ENCODE measurements around the gene RSAD2. TPM values are rescaled to one million over a fixed set of nuclear protein-coding genes. Genes with fewer than 3 reads are reported as not detected.

RSAD2 gene
- total RNA-seq, 4 donors from 2014 or later, result 1.8 to 7.0 (median 5.7) TPM

DNA sequence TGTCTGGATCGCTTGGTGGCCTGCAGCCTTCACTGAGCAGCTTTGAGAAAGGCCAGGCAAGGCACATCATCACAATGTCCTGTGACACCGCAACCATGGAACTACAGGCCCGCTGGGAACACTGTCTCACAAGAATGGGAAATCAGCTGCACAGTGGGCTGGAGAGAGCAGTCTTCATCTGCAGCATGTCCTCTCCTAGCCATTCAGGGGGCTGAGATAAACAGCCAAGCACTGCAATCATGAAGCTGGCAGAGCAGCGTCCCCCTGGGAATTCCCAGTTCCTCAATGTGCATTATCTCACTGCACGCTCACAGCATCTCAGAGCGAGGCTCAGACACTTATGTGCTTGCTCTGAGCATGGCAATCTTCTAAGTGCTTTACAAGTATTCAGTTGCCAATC, 13.8 kb upstream of the RSAD2 start:
- Histone ChIP-seq H3K27ac (no peak overlapping the region), H3K4me1 (peaks cover 0 to 32% (median 12%) of the 10 kb centered on the region in 3 donors), H3K9me3 (peaks cover 0 to 11% (median 0%) of the 10 kb centered on the region in 3 donors), H3K36me3 (peaks cover 0 to 36% of the 10 kb centered on the region in 2 donors), H3K4me3 (peak overlapping the region in 1 of 2 donors; percentile 86), H3K27me3 (no peaks in the 10 kb centered on the region)
- 63% methylated on average over 3 of the region's 6 CpGs; no CpG with 5 or more reads in 1 of the 2 donors for WGBS, 2 donors (ENCODE audit: low coverage in 1 of 2)
- TF ChIP-seq EP300 (IDR thresholded peaks at IDR 0.05) (no peak), POLR2AphosphoS5 (IDR thresholded peaks at IDR 0.05) (no peak), POLR2A (IDR thresholded peaks at IDR 0.05) (no peak)
- TF ChIP-seq, protein P1, sequence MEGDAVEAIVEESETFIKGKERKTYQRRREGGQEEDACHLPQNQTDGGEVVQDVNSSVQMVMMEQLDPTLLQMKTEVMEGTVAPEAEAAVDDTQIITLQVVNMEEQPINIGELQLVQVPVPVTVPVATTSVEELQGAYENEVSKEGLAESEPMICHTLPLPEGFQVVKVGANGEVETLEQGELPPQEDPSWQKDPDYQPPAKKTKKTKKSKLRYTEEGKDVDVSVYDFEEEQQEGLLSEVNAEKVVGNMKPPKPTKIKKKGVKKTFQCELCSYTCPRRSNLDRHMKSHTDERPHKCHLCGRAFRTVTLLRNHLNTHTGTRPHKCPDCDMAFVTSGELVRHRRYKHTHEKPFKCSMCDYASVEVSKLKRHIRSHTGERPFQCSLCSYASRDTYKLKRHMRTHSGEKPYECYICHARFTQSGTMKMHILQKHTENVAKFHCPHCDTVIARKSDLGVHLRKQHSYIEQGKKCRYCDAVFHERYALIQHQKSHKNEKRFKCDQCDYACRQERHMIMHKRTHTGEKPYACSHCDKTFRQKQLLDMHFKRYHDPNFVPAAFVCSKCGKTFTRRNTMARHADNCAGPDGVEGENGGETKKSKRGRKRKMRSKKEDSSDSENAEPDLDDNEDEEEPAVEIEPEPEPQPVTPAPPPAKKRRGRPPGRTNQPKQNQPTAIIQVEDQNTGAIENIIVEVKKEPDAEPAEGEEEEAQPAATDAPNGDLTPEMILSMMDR (IDR thresholded peaks at IDR 0.05), result no peak
- ATAC-seq, result no peak

DNA sequence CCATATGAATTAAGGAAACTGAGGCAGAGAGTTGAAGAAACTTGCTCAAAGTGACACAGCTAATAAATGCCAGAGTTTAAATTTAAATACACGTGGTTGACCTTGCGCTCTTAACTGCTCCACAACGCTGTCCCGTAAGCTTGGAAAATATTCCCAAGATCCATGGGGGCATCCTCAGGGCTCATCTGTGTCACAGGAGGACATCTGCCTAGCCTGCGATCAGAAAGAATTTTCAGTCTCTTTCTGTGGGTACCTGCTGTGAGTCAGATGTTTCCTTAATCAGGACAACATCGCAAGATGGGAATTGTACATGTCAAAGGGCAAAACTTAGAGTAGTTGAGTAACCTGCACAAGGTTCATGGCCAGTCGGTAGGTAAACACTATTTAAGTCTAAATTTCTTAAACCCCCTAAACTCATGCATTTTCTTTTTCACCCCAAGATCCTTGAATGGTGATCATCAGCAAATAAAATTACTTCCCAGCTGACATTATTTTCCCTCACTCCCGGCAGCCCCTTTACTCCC, 13.3 kb upstream of the RSAD2 start:
- TF ChIP-seq POLR2A (IDR thresholded peaks at IDR 0.05), result no peak
- TF ChIP-seq POLR2AphosphoS5 (IDR thresholded peaks at IDR 0.05), result no peak
- no peak for TF ChIP-seq EP300 (IDR thresholded peaks at IDR 0.05)
- no peak for ATAC-seq
- H3K4me1 ChIP-seq, result peaks cover 0 to 32% (median 12%) of the 10 kb centered on the region in 3 donors
- H3K36me3 ChIP-seq, result peaks cover 0 to 31% of the 10 kb centered on the region in 2 donors
- H3K27me3 ChIP-seq, result no peaks in the 10 kb centered on the region
- peaks cover 0 to 6% (median 0%) of the 10 kb centered on the region in 3 donors for H3K9me3 ChIP-seq
- 67 to 70% methylated on average over 5 to 8 of the region's 8 CpGs for WGBS, 2 donors (ENCODE audit: low coverage in 1 of 2)
- H3K4me3 ChIP-seq, result peak overlapping the region in 1 of 2 donors; percentile 86
- H3K27ac ChIP-seq, result peak overlapping the region in 3 of 4 donors; percentile 83 to 89 (median 87)

DNA sequence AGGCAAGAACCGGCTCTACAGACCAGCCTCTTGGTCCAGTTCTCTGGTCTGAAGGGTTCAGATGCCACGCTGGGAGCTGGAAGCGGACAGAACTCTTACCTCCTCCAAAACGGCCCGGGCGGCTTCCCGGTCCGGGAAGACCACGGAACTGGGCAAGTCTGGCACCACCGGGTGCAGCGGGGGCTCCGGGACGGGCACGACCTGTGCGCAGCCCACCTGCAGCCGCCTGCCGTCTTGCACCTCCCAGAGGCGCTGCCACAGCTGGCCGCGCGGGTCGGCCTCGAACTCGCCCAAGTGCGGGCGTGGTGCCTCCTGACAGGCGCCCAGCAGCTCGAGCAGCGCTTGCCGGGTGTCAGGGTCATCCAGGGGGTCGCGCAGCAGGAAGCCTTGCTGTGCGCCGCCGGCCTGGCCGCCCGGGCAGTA, 12.6 kb upstream of the RSAD2 start:
- no peak for ATAC-seq
- Histone ChIP-seq H3K9me3 (no peaks in the 10 kb centered on the region), H3K36me3 (peaks cover 0 to 25% of the 10 kb centered on the region in 2 donors), H3K4me1 (peaks cover 0 to 32% (median 12%) of the 10 kb centered on the region in 3 donors), H3K27me3 (no peaks in the 10 kb centered on the region), H3K27ac (peak overlapping the region in 3 of 4 donors; percentile 83 to 89 (median 87)), H3K4me3 (peak overlapping the region; percentile 70 to 86)
- no peak for TF ChIP-seq POLR2A (IDR thresholded peaks at IDR 0.05)
- TF ChIP-seq, protein P1 (IDR thresholded peaks at IDR 0.05), result no peak
- no peak for TF ChIP-seq EP300 (IDR thresholded peaks at IDR 0.05)
- no peak for TF ChIP-seq POLR2AphosphoS5 (IDR thresholded peaks at IDR 0.05)
- WGBS, 2 donors (ENCODE audit: low coverage in 1 of 2), result 17% methylated on average over 1 of the region's 37 CpGs; no CpG with 5 or more reads in 1 of the 2 donors

DNA sequence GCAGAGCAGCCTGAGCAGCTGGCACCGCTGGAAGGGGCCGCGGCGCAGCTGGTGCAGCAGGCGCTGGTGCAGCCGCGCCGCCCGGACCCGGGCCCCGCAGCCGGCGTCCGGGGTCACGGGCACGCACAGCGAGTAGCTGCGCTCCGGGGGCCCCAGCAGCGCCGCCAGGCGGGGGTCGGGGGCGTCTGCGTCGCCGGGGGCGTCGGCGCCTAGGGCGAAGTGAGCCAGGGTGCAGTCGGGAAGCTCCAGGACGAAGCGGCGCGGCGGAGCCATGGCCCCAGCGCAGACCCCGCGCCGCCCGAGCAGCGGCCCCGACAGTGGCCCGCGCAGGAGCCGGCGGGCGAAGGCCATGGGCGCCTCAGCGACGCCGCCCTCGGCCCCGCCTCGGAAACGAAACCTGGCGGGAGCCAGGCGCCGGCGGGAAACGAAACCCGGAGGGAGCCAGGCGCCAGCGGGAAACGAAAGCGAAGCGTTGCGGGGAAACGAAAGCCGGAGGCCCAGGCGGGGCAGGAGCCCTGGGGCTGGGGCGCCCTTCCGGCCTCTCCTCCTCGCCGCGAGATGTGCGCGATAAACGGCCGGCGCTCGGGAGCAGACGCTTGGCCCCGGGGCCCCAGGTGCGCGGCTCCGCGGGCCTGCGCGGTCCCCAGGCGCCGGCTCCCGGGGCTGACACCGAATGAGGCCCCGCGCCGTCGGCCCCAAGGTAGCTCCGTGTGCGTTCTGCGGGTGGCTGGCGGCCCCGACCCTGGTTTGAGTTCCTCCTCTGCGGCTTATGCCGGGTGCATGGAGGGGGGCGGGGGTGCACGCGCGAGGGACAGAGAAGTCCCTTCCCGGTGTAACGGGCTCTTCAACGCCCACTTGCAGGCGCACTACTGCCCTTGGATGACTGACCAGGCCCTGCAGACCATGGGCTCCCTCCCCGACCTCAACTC, 12.0 kb upstream of the RSAD2 start, which contains the start of gene CMPK2:
CMPK2 (minus strand) TSS at position 562 of the 929 bp plus-strand sequence; CDS start at position 351, 211 bp downstream.
- 1 to 2% methylated on average over 8 to 9 of the region's 115 CpGs for WGBS, 2 donors (ENCODE audit: low coverage in 1 of 2)

More for the DNA sequence above, 12.0 kb upstream of the RSAD2 start, which contains the start of gene CMPK2:
- H3K9me3 ChIP-seq, result no peaks in the 10 kb centered on the region
- H3K27me3 ChIP-seq, result no peaks in the 10 kb centered on the region
- peaks cover 0 to 32% (median 12%) of the 10 kb centered on the region in 3 donors for H3K4me1 ChIP-seq
- peak; percentile 85 for ATAC-seq
- H3K36me3 ChIP-seq, result peaks cover 0 to 18% of the 10 kb centered on the region in 2 donors
- H3K4me3 ChIP-seq, result peak within 1 kb of the TSS; percentile 70 to 86
- TF ChIP-seq, protein P1 (IDR thresholded peaks at IDR 0.05), result peak in 3 of 4 experiments; percentile 19 to 40 (median 31)
- TF ChIP-seq POLR2A (IDR thresholded peaks at IDR 0.05), result peak; percentile 35 to 46
- TF ChIP-seq POLR2AphosphoS5 (IDR thresholded peaks at IDR 0.05), result peak; percentile 70
- TF ChIP-seq EP300 (IDR thresholded peaks at IDR 0.05), result no peak
- peak within 1 kb of the TSS; percentile 26 to 89 (median 85) for H3K27ac ChIP-seq
